Immature natural killer cell (primary cell): Measurements from ENCODE around the gene OR51S1. TPM values are rescaled to one million over a fixed set of nuclear protein-coding genes. Genes with fewer than 3 reads are reported as not detected.
"Not testable (repeated sequence)": the region's sequence is repeated elsewhere in the genome, so short reads cannot be mapped to it uniquely, and the experiment has no call there.

Experiments
- DNase-seq, 3 donors: peaks; one replicate each; pipeline ENCODE4 v3.0.0; 2022; ENCODE audit warnings: mixed read lengths in 1 of 3
- H3K27ac Mint-ChIP-seq, 6 donors: one replicate each; pipeline ENCODE4 v1.8.0; 2020; ENCODE audit warnings: mixed read lengths in 6 of 6, mild to moderate bottlenecking in 5 of 6, inconsistent platforms in 4 of 6, moderate library complexity in 3 of 6
- H3K27me3 Mint-ChIP-seq, 3 donors: one replicate each; pipeline ENCODE4 v1.8.0; 2020 to 2021; ENCODE audit warnings: low read depth in 3 of 3, mild to moderate bottlenecking in 3 of 3, mixed read lengths in 3 of 3, moderate library complexity in 3 of 3, inconsistent platforms in 1 of 3
- H3K36me3 Mint-ChIP-seq, 3 donors: one replicate each; pipeline ENCODE4 v1.8.0; 2020; ENCODE audit warnings: mixed read lengths in 3 of 3, inconsistent platforms in 2 of 3, mild to moderate bottlenecking in 2 of 3
- H3K4me1 Mint-ChIP-seq, 2 donors: one replicate each; pipeline ENCODE4 v1.8.0; 2020; ENCODE audit warnings: inconsistent platforms in 2 of 2, mild to moderate bottlenecking in 2 of 2, mixed read lengths in 2 of 2, moderate library complexity in 1 of 2
- H3K4me3 Mint-ChIP-seq, 5 donors: one replicate each; pipeline ENCODE4 v1.8.0; 2020; ENCODE audit warnings: mild to moderate bottlenecking in 5 of 5, mixed read lengths in 5 of 5, inconsistent platforms in 3 of 5, moderate library complexity in 3 of 5
- H3K9me3 Mint-ChIP-seq, 6 donors: one replicate each; pipeline ENCODE4 v1.8.0; 2020; ENCODE audit warnings: mild to moderate bottlenecking in 6 of 6, mixed read lengths in 6 of 6, inconsistent platforms in 4 of 6, moderate library complexity in 3 of 6
- polyA plus RNA-seq, 3 donors: library from polyadenylated mRNA; unstranded; fragments of 300-500 nt; fragmentation: Illumina TruSeq; gene quantifications; one replicate each; pipeline ENCODE4 v1.2.3, GENCODE V29; 2021

Gene OR51S1
- not detected for polyA plus RNA-seq

GRCh38 chr11:4848908-4849532 lies at the start of gene OR51S1:
OR51S1 (minus strand) TSS chr11:4849208; CDS start chr11:4849208, 0 bp downstream.
- Mint-ChIP-seq H3K4me1 (no peaks in the 10 kb centered on the region), H3K27ac (no peak within 1 kb of the TSS), H3K36me3 (no peaks in the 10 kb centered on the region), H3K9me3 (peaks cover 0 to 3% (median 0%) of the 10 kb centered on the region in 6 donors), H3K4me3 (no peak within 1 kb of the TSS), H3K27me3 (peaks cover 0 to 4% (median 2%) of the 10 kb centered on the region in 3 donors)
- DNase-seq: no peak

- Mint-ChIP-seq H3K27ac (no peak overlapping the region), H3K9me3 (peaks cover 0 to 11% (median 0%) of the 10 kb centered on the region in 6 donors), H3K36me3 (no peaks in the 10 kb centered on the region), H3K27me3 (peaks cover 0 to 3% (median 2%) of the 10 kb centered on the region in 3 donors), H3K4me1 (no peaks in the 10 kb centered on the region), H3K4me3 (no peak overlapping the region)
- no peak for DNase-seq
Measured at GRCh38 chr11:4891996-4892640, 43.1 kb upstream of the OR51S1 start.

GRCh38 chr11:4890279-4890678 lies 41.3 kb upstream of the OR51S1 start:
- Mint-ChIP-seq H3K9me3 (peaks cover 0 to 5% (median 0%) of the 10 kb centered on the region in 6 donors), H3K27ac (no peak overlapping the region), H3K4me1 (no peaks in the 10 kb centered on the region)

GRCh38 chr11:4887591-4887990 lies 38.6 kb upstream of the OR51S1 start:
- Mint-ChIP-seq H3K27ac (no peak overlapping the region), H3K9me3 (no peaks in the 10 kb centered on the region), H3K4me3 (no peak overlapping the region), H3K36me3 (no peaks in the 10 kb centered on the region), H3K4me1 (no peaks in the 10 kb centered on the region), H3K27me3 (peaks cover 0 to 3% (median 0%) of the 10 kb centered on the region in 3 donors)
- DNase-seq: no peak

More at GRCh38 chr11:4890279-4890678, 41.3 kb upstream of the OR51S1 start:
- no peaks in the 10 kb centered on the region for H3K36me3 Mint-ChIP-seq
- H3K4me3 Mint-ChIP-seq: no peak overlapping the region
- DNase-seq: no peak
- peaks cover 0 to 3% (median 0%) of the 10 kb centered on the region in 3 donors for H3K27me3 Mint-ChIP-seq

GRCh38 chr11:4886186-4886585 lies 37.2 kb upstream of the OR51S1 start:
- DNase-seq: no peak
- no peaks in the 10 kb centered on the region for H3K4me1 Mint-ChIP-seq
- H3K27me3 Mint-ChIP-seq: peaks cover 0 to 3% (median 0%) of the 10 kb centered on the region in 3 donors
- H3K27ac Mint-ChIP-seq: no peak overlapping the region
- H3K36me3 Mint-ChIP-seq: no peaks in the 10 kb centered on the region
- H3K4me3 Mint-ChIP-seq: no peak overlapping the region
- H3K9me3 Mint-ChIP-seq: no peaks in the 10 kb centered on the region

- H3K4me3 Mint-ChIP-seq: no peak overlapping the region
- no peak overlapping the region for H3K27ac Mint-ChIP-seq
- no peaks in the 10 kb centered on the region for H3K4me1 Mint-ChIP-seq
- no peak for DNase-seq
- H3K9me3 Mint-ChIP-seq: no peaks in the 10 kb centered on the region
- H3K27me3 Mint-ChIP-seq: peaks cover 0 to 2% (median 1%) of the 10 kb centered on the region in 3 donors
- H3K36me3 Mint-ChIP-seq: no peaks in the 10 kb centered on the region
Measured at GRCh38 chr11:4884361-4884760, 35.4 kb upstream of the OR51S1 start.

- H3K27me3 Mint-ChIP-seq: peaks cover 0 to 2% (median 1%) of the 10 kb centered on the region in 3 donors
- no peaks in the 10 kb centered on the region for H3K4me1 Mint-ChIP-seq
- H3K9me3 Mint-ChIP-seq: no peaks in the 10 kb centered on the region
- DNase-seq: no peak
- no peaks in the 10 kb centered on the region for H3K36me3 Mint-ChIP-seq
- no peak overlapping the region for H3K27ac Mint-ChIP-seq
- no peak overlapping the region for H3K4me3 Mint-ChIP-seq
Measured at GRCh38 chr11:4882543-4882942, 33.5 kb upstream of the OR51S1 start.

- Mint-ChIP-seq H3K4me3 (no peak within 1 kb of the TSS), H3K4me1 (no peaks in the 10 kb centered on the region), H3K9me3 (peaks cover 0 to 1% (median 0%) of the 10 kb centered on the region in 6 donors), H3K27me3 (peaks cover 0 to 2% (median 1%) of the 10 kb centered on the region in 3 donors), H3K27ac (no peak within 1 kb of the TSS), H3K36me3 (no peaks in the 10 kb centered on the region)
- no peak for DNase-seq
Measured at GRCh38 chr11:4881860-4882500, 33.0 kb upstream of the OR51S1 start, which contains the start of gene OR51T1. OR51T1 (plus strand) TSS chr11:4881900; CDS start chr11:4881900, 0 bp downstream.

- Mint-ChIP-seq H3K27ac (no peak overlapping the region), H3K36me3 (no peaks in the 10 kb centered on the region), H3K4me3 (no peak overlapping the region), H3K27me3 (peaks cover 0 to 3% (median 1%) of the 10 kb centered on the region in 3 donors), H3K4me1 (no peaks in the 10 kb centered on the region), H3K9me3 (peaks cover 0 to 3% (median 0%) of the 10 kb centered on the region in 6 donors)
- no peak for DNase-seq
Measured at GRCh38 chr11:4881188-4881587, 32.2 kb upstream of the OR51S1 start.

GRCh38 chr11:4865855-4866254 lies 16.8 kb upstream of the OR51S1 start:
- Mint-ChIP-seq H3K9me3 (peaks cover 0 to 9% (median 2%) of the 10 kb centered on the region in 6 donors), H3K4me3 (no peak overlapping the region), H3K27ac (no peak overlapping the region), H3K4me1 (no peaks in the 10 kb centered on the region), H3K27me3 (peaks cover 0 to 1% (median 0%) of the 10 kb centered on the region in 3 donors), H3K36me3 (no peaks in the 10 kb centered on the region)
- DNase-seq: no peak

GRCh38 chr11:4863876-4864275 lies 14.9 kb upstream of the OR51S1 start:
- DNase-seq: no peak
- no peak overlapping the region for H3K4me3 Mint-ChIP-seq
- no peak overlapping the region for H3K27ac Mint-ChIP-seq
- peaks cover 0 to 9% (median 2%) of the 10 kb centered on the region in 6 donors for H3K9me3 Mint-ChIP-seq
- H3K36me3 Mint-ChIP-seq: no peaks in the 10 kb centered on the region
- no peaks in the 10 kb centered on the region for H3K27me3 Mint-ChIP-seq
- no peaks in the 10 kb centered on the region for H3K4me1 Mint-ChIP-seq

- peaks cover 0 to 6% (median 1%) of the 10 kb centered on the region in 6 donors for H3K9me3 Mint-ChIP-seq
Measured at GRCh38 chr11:4862447-4863236, 13.6 kb upstream of the OR51S1 start.

GRCh38 chr11:4854286-4854685 lies 5.3 kb upstream of the OR51S1 start:
- not testable (repeated sequence) for H3K9me3 Mint-ChIP-seq, H3K27me3 Mint-ChIP-seq, H3K36me3 Mint-ChIP-seq, DNase-seq, H3K4me1 Mint-ChIP-seq, H3K4me3 Mint-ChIP-seq, H3K27ac Mint-ChIP-seq

More at GRCh38 chr11:4862447-4863236, 13.6 kb upstream of the OR51S1 start:
- no peak for DNase-seq
- H3K27ac Mint-ChIP-seq: no peak overlapping the region
- H3K4me1 Mint-ChIP-seq: no peaks in the 10 kb centered on the region
- no peaks in the 10 kb centered on the region for H3K27me3 Mint-ChIP-seq
- H3K36me3 Mint-ChIP-seq: no peaks in the 10 kb centered on the region
- H3K4me3 Mint-ChIP-seq: no peak overlapping the region
